Measurements from ENCODE around the gene KRT7. TPM values are rescaled to one million over a fixed set of nuclear protein-coding genes. Genes with fewer than 3 reads are reported as not detected.

KRT7 gene
- total RNA-seq, 2 experiments from 2014 or later = not detected

DNA sequence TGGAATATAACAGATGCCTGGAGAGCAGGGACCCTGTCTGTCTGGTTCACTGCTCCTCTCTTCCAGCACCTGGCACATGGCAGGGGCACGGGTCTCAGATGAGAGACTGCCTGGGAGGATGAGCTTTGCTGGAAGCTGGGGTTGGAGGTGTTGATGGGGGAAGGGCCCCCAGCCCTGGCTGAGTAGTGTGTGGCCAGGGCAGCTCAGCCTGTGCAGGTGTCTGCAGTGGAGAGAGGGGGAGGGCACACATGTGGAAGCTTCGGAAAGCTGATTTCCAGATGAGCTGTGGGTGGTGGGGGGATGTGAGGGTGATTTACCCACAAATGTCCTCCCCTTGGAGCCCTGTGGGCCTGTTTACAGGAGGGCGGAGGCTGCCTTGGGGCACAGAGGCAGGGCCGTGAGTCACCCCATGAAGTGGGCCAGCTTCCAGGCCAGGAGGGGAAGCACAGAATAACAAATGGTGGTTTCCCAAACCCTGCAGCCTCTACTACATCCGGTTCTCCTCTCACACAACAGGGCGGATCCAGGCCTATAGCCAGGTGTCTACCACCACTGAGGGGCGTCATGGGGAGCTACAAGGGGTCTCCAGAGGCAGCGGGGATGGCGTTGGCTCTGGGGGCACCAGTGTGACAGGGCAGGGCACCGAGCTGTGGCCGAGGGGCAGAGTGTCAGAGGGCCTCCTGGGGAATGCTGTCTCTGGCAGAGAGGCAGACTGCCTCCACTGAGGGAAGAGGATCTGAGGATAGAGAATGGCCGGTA lies 11.0 kb downstream of the KRT7 start:
- ATAC-seq (ENCODE audit: poor library complexity) = peak; percentile 92
- CTCF ChIA-PET = no interaction called here
- H3K27ac ChIP-seq (ENCODE audit: low read depth in 1 of 2, low read length in 2 of 2) = peak overlapping the region in 1 of 2 donors; percentile 18

DNA sequence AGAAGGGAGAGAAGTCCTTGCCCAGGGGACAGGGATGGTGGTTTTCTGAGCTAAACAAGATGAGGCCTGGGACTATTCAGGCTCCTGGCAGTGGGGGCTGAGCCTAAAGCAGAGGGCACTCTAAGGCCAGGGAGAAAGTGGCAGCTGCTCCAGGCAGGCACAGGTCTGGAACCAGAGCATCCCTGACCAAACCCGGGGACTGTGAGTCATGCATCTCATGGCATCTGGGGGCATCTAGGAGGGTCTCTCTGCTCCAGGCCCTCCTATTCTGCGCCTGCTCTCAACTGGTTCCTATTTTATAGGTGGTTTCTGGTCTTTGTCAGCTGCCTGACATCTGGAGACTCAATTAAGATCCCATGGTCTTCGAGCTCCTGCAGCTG lies 11.6 kb downstream of the KRT7 start:
- intact Hi-C loops (cut with DNase I, micrococcal nuclease) = no loop called here
- peaks cover 13% of the 10 kb centered on the region for H3K4me1 Mint-ChIP-seq (ENCODE audit: low read depth)
- Histone ChIP-seq H3K4me3 (ENCODE audit: low read length) (no peak overlapping the region), H3K4me1 (ENCODE audit: insufficient read depth, low read length) (peaks cover 20% of the 10 kb centered on the region), H3K9me3 (ENCODE audit: control insufficient read depth in 1 of 2, insufficient read depth in 1 of 2, low read length in 2 of 2) (peaks cover 0 to 4% of the 10 kb centered on the region in 2 experiments), H3K27me3 (ENCODE audit: control insufficient read depth in 1 of 2, insufficient read depth in 2 of 2, low read length in 2 of 2) (peaks cover 8 to 12% of the 10 kb centered on the region in 2 experiments), H3K27ac (ENCODE audit: low read depth in 1 of 2, low read length in 2 of 2) (peak overlapping the region in 1 of 2 donors; percentile 18), H3K36me3 (ENCODE audit: insufficient read depth, low read length) (no peaks in the 10 kb centered on the region)
- H3K4me3 Mint-ChIP-seq = no peak overlapping the region
- POLR2A ChIA-PET = no interaction called here
- H3K27me3 Mint-ChIP-seq = peaks cover 30% of the 10 kb centered on the region
- peak overlapping the region; percentile 55 for H3K27ac Mint-ChIP-seq
- DNase-seq (peak in 2 of 14 experiments; percentile 30 to 31), ATAC-seq (ENCODE audit: poor library complexity) (no peak)
- H3K9me3 Mint-ChIP-seq = no peaks in the 10 kb centered on the region
- CTCF ChIA-PET = no interaction called here
- TF ChIP-seq, protein P1, sequence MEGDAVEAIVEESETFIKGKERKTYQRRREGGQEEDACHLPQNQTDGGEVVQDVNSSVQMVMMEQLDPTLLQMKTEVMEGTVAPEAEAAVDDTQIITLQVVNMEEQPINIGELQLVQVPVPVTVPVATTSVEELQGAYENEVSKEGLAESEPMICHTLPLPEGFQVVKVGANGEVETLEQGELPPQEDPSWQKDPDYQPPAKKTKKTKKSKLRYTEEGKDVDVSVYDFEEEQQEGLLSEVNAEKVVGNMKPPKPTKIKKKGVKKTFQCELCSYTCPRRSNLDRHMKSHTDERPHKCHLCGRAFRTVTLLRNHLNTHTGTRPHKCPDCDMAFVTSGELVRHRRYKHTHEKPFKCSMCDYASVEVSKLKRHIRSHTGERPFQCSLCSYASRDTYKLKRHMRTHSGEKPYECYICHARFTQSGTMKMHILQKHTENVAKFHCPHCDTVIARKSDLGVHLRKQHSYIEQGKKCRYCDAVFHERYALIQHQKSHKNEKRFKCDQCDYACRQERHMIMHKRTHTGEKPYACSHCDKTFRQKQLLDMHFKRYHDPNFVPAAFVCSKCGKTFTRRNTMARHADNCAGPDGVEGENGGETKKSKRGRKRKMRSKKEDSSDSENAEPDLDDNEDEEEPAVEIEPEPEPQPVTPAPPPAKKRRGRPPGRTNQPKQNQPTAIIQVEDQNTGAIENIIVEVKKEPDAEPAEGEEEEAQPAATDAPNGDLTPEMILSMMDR (IDR thresholded peaks at IDR 0.05) = no peak
- H3K36me3 Mint-ChIP-seq (ENCODE audit: low read depth) = no peaks in the 10 kb centered on the region

More for the DNA sequence above, 11.0 kb downstream of the KRT7 start:
- DNase-seq = peak; percentile 24 to 86 (median 48)
- Mint-ChIP-seq H3K4me1 (ENCODE audit: low read depth) (peaks cover 12% of the 10 kb centered on the region), H3K27me3 (peaks cover 24% of the 10 kb centered on the region), H3K4me3 (no peak overlapping the region), H3K36me3 (ENCODE audit: low read depth) (no peaks in the 10 kb centered on the region), H3K9me3 (no peaks in the 10 kb centered on the region), H3K27ac (peak overlapping the region; percentile 55)
- no peaks in the 10 kb centered on the region for H3K36me3 ChIP-seq (ENCODE audit: insufficient read depth, low read length)
- intact Hi-C loops (cut with DNase I, micrococcal nuclease) = no loop called here
- TF ChIP-seq, protein P1 (IDR thresholded peaks at IDR 0.05) = no peak
- peaks cover 4 to 6% of the 10 kb centered on the region in 2 experiments for H3K27me3 ChIP-seq (ENCODE audit: control insufficient read depth in 1 of 2, insufficient read depth in 2 of 2, low read length in 2 of 2)
- peaks cover 20% of the 10 kb centered on the region for H3K4me1 ChIP-seq (ENCODE audit: insufficient read depth, low read length)
- POLR2A ChIA-PET = no interaction called here
- no peak overlapping the region for H3K4me3 ChIP-seq (ENCODE audit: low read length)
- H3K9me3 ChIP-seq (ENCODE audit: control insufficient read depth in 1 of 2, insufficient read depth in 1 of 2, low read length in 2 of 2) = peaks cover 0 to 3% of the 10 kb centered on the region in 2 experiments

DNA sequence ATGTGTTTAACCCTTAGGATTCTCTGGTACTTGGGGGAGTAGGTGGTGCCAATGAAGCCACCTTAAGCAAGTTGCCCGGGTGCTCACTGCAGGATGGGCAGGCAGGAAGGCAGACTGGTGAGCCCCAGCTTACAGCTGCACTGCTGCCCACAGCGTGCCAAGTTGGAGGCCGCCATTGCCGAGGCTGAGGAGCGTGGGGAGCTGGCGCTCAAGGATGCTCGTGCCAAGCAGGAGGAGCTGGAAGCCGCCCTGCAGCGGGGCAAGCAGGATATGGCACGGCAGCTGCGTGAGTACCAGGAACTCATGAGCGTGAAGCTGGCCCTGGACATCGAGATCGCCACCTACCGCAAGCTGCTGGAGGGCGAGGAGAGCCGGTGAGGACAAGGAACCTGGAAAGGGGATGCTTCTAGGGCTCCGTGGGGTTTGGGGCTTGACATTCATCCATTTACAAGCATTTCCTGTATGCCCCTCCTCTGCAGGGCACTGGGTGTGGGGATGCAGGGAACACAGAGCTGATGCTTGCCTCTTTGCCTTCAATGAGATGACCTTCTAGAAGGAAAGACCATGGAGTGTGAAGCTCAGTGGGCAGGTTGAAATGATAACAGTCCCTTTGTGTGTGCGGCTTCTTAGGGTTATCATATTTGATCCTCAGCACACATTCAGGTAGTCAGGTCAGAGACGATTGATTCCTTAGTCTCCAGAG lies 12.4 kb downstream of the KRT7 start:
- Mint-ChIP-seq H3K9me3 (no peaks in the 10 kb centered on the region), H3K4me3 (no peak overlapping the region), H3K36me3 (ENCODE audit: low read depth) (no peaks in the 10 kb centered on the region), H3K27me3 (peaks cover 35% of the 10 kb centered on the region), H3K4me1 (ENCODE audit: low read depth) (peaks cover 18% of the 10 kb centered on the region), H3K27ac (no peak overlapping the region)
- Histone ChIP-seq H3K27me3 (ENCODE audit: control insufficient read depth in 1 of 2, insufficient read depth in 2 of 2, low read length in 2 of 2) (peaks cover 11 to 14% of the 10 kb centered on the region in 2 experiments), H3K27ac (ENCODE audit: low read depth in 1 of 2, low read length in 2 of 2) (no peak overlapping the region), H3K36me3 (ENCODE audit: insufficient read depth, low read length) (no peaks in the 10 kb centered on the region), H3K4me3 (ENCODE audit: low read length) (no peak overlapping the region), H3K4me1 (ENCODE audit: insufficient read depth, low read length) (peaks cover 26% of the 10 kb centered on the region), H3K9me3 (ENCODE audit: control insufficient read depth in 1 of 2, insufficient read depth in 1 of 2, low read length in 2 of 2) (peaks cover 0 to 4% of the 10 kb centered on the region in 2 experiments)
- ChIA-PET POLR2A (no interaction called here), CTCF (no interaction called here)
- DNase-seq (no peak), ATAC-seq (ENCODE audit: poor library complexity) (no peak)
- intact Hi-C loops (cut with DNase I, micrococcal nuclease) = no loop called here
- TF ChIP-seq, protein P1 (IDR thresholded peaks at IDR 0.05) = no peak

Measured in CD4-positive, alpha-beta T cell (primary cell).